Measurements from ENCODE around the gene CTH. TPM values are rescaled to one million over a fixed set of nuclear protein-coding genes. Genes with fewer than 3 reads are reported as not detected.

Gene CTH
- total and polyA plus RNA-seq, 2 of the 13 experiments (the other 11 are each of a cell fraction or from before 2014, with no cell fraction given): 8.7 to 19.7 TPM

DNA sequence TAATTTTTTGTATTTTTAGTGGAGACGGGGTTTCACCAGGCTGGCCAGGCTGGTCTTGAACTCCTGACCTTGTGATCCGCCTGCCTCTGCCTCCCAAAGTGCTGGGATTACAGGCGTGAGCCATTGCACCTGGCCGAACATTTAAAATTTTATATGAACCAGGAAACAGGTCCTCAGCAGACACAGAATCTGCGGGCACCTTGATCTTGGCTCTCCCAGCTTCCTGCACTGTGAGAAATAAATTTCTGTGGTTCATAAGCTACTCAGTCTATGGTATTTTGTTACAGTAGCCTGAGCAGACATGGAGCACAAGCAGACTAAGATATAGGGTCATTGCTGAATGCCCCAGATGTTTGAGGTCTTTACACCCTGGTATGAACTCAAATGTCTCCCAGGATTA is 23.6 kb upstream of the CTH start:
- in situ Hi-C loops (cut with HindIII; ENCODE audit: extremely low pct_ligation_motif_present, low pct_unique_long_range_greater_than_20kb) (no loop called here), intact Hi-C loops (cut with micrococcal nuclease; ENCODE audit: unreplicated experiment) (no loop called here)
- no peaks in the 10 kb centered on the region for H3K9me3 ChIP-seq (ENCODE audit: low read length)
- CTCF ChIA-PET (ENCODE audit: low intra/inter-chr PET ratio, low total read pairs): no interaction called here
- no peaks in the 10 kb centered on the region for H4K20me1 ChIP-seq (ENCODE audit: insufficient read depth, low read length)
- no peak overlapping the region for H3K9ac ChIP-seq (ENCODE audit: insufficient read depth, low read depth, low read length)
- H3K36me3 ChIP-seq (replicated peaks in 1 of 2; ENCODE audit: control insufficient read depth in 1 of 2, insufficient read depth in 2 of 2, low read length in 2 of 2): no peaks in the 10 kb centered on the region
- no peak overlapping the region for H2AFZ ChIP-seq (ENCODE audit: low read length)
- no peak for TF ChIP-seq ZNF564 (CRISPR knock-in tag; IDR thresholded peaks at IDR 0.05)
- TF ChIP-seq, protein P1, sequence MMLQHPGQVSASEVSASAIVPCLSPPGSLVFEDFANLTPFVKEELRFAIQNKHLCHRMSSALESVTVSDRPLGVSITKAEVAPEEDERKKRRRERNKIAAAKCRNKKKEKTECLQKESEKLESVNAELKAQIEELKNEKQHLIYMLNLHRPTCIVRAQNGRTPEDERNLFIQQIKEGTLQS (CRISPR knock-in tag; IDR thresholded peaks at IDR 0.05): no peak
- no peak for TF ChIP-seq SP140L (CRISPR knock-in tag; IDR thresholded peaks at IDR 0.05; ENCODE audit: borderline replicate concordance)
- TF ChIP-seq, protein P2, sequence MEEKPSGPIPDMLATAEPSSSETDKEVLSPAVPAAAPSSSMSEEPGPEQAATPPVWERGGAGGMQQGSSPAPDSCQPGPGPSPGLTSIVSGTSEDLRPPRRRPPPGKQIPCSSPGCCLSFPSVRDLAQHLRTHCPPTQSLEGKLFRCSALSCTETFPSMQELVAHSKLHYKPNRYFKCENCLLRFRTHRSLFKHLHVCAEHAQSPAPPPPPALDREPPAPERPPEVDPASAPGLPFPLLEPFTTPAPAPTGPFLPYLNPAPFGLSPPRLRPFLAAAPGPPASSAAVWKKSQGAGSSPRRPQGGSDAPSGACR (CRISPR knock-in tag; IDR thresholded peaks at IDR 0.05): no peak
- H3K27me3 ChIP-seq (ENCODE audit: control insufficient read depth in 1 of 2, insufficient read depth in 2 of 2, low read length in 2 of 2): no peaks in the 10 kb centered on the region; a peak in 2 of 5 replicates
- DNase-seq (ENCODE audit: low spot score): no peak
- H3K27ac ChIP-seq (ENCODE audit: extremely low read length, insufficient read depth, low read length): no peak overlapping the region
- BruUV-seq (replicated peaks): no TSS peak
- POLR2A ChIA-PET: interaction anchor here (1.1 kb wide), 1 partner anchor 23 kb away, joined by 6 read pairs; the partner anchor contains the start of gene CTH
- H3K4me2 ChIP-seq (ENCODE audit: low read depth, low read length): no peak overlapping the region
- no peak; the same call in 2 of the 3 replicates for ATAC-seq
- no peak for FAIRE-seq
- no peaks in the 10 kb centered on the region for H3K79me2 ChIP-seq (ENCODE audit: insufficient read depth, low read length)
- H3K4me3 ChIP-seq (replicated peaks in 1 of 3; ENCODE audit: insufficient read depth in 1 of 3, low read depth in 2 of 3, low read length in 3 of 3): no peak overlapping the region
- no peaks in the 10 kb centered on the region for H3K4me1 ChIP-seq (ENCODE audit: insufficient read depth, low read length)
- 42% methylated on average over 5 of the region's 5 CpGs for WGBS (ENCODE audit: low lambda C conversion rate)

GRCh38 chr1:70392626-70393025 is 18.4 kb upstream of the CTH start:
- Histone ChIP-seq H3K36me3 (replicated peaks in 1 of 2; ENCODE audit: control insufficient read depth in 1 of 2, insufficient read depth in 2 of 2, low read length in 2 of 2) (no peaks in the 10 kb centered on the region), H3K9me3 (ENCODE audit: low read length) (no peaks in the 10 kb centered on the region), H3K4me3 (replicated peaks in 1 of 3; ENCODE audit: insufficient read depth in 1 of 3, low read depth in 2 of 3, low read length in 3 of 3) (no peak overlapping the region), H3K4me2 (ENCODE audit: low read depth, low read length) (no peak overlapping the region), H4K20me1 (ENCODE audit: insufficient read depth, low read length) (no peaks in the 10 kb centered on the region), H3K79me2 (ENCODE audit: insufficient read depth, low read length) (no peaks in the 10 kb centered on the region), H3K9ac (ENCODE audit: insufficient read depth, low read depth, low read length) (no peak overlapping the region), H3K27ac (ENCODE audit: extremely low read length, insufficient read depth, low read length) (no peak overlapping the region), H3K4me1 (ENCODE audit: insufficient read depth, low read length) (no peaks in the 10 kb centered on the region), H3K27me3 (ENCODE audit: control insufficient read depth in 1 of 2, insufficient read depth in 2 of 2, low read length in 2 of 2) (no peaks in the 10 kb centered on the region), H2AFZ (ENCODE audit: low read length) (no peak overlapping the region)
- POLR2A ChIA-PET: no interaction called here
- DNase-seq (ENCODE audit: low spot score) (no peak), ATAC-seq (no peak), FAIRE-seq (no peak)
- CTCF ChIA-PET (ENCODE audit: low intra/inter-chr PET ratio, low total read pairs): no interaction called here
- in situ Hi-C loops (cut with HindIII; ENCODE audit: extremely low pct_ligation_motif_present, low pct_unique_long_range_greater_than_20kb) (no loop called here), intact Hi-C loops (cut with micrococcal nuclease; ENCODE audit: unreplicated experiment) (no loop called here)
- no TSS peak for BruUV-seq (replicated peaks)
- TF ChIP-seq E2F1 (CRISPR knock-in tag; IDR thresholded peaks at IDR 0.05): no peak
- no peak for TF ChIP-seq THYN1 (CRISPR knock-in tag; IDR thresholded peaks at IDR 0.05; ENCODE audit: borderline replicate concordance, low read depth)
- no peak for TF ChIP-seq TARDBP (CRISPR knock-in tag; IDR thresholded peaks at IDR 0.05)
- TF ChIP-seq SIX1 (CRISPR knock-in tag; IDR thresholded peaks at IDR 0.05; ENCODE audit: borderline replicate concordance): no peak
- TF ChIP-seq ZNF740 (CRISPR knock-in tag; IDR thresholded peaks at IDR 0.05): no peak
- TF ChIP-seq, protein P3, sequence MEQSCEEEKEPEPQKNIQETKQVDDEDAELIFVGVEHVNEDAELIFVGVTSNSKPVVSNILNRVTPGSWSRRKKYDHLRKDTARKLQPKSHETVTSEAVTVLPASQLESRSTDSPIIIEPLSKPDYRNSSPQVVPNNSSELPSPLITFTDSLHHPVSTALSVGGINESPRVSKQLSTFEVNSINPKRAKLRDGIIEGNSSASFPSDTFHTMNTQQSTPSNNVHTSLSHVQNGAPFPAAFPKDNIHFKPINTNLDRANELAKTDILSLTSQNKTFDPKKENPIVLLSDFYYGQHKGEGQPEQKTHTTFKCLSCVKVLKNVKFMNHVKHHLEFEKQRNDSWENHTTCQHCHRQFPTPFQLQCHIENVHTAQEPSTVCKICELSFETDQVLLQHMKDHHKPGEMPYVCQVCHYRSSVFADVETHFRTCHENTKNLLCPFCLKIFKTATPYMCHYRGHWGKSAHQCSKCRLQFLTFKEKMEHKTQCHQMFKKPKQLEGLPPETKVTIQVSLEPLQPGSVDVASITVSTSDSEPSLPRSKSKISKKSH (CRISPR knock-in tag; IDR thresholded peaks at IDR 0.05; ENCODE audit: borderline replicate concordance): no peak
- TF ChIP-seq NR3C1 (CRISPR knock-in tag; IDR thresholded peaks at IDR 0.05): no peak
- no peak for TF ChIP-seq YEATS2 (CRISPR knock-in tag; IDR thresholded peaks at IDR 0.05; ENCODE audit: borderline replicate concordance)
- TF ChIP-seq ZNF383 (CRISPR knock-in tag; IDR thresholded peaks at IDR 0.05; ENCODE audit: borderline replicate concordance): no peak
- TF ChIP-seq ASH2L (IDR thresholded peaks at IDR 0.05; ENCODE audit: insufficient read length, low read depth, low read length): no peak
- no peak for TF ChIP-seq TBX3 (IDR thresholded peaks at IDR 0.05; ENCODE audit: borderline replicate concordance)

Data from HepG2 (cell line).